Adrenal gland (tissue), 5 donors: ENCODE results near the gene SLC6A5.

Experiments used
- CTCF ChIP-seq, 6 experiments: fragments of 450-650 bp in 4 of 6; fragments of 200-600 bp in 2 of 6; sonication (generic) in 1 of 6; IDR thresholded peaks; 1 replicate in 5 of 6; 2 replicates in 1 of 6; pipeline versions ENCODE4 v1.5.1 to v1.8.0; 2016 to 2021; ENCODE audit warnings: antibody characterized with exemption in 6 of 6, mild to moderate bottlenecking in 2 of 6, moderate library complexity in 1 of 6
- POLR2A ChIP-seq, 2 donors: fragments of 450-650 bp; IDR thresholded peaks; one replicate each; pipeline ENCODE4 v1.6.1; 2017; ENCODE audit warnings: antibody characterized with exemption in 2 of 2, mild to moderate bottlenecking in 2 of 2, moderate library complexity in 1 of 2
- donor health status: DM: no; HTN: no; CAD: no.

- TF ChIP-seq CTCF (IDR thresholded peaks at IDR 0.05) (no peak), POLR2A (IDR thresholded peaks at IDR 0.05) (no peak)
Observed at GRCh38 chr11:20669820-20670684, 70.6 kb downstream of the SLC6A5 start.
